NCI-H1092 (cell line): ENCODE data around the gene GSX2.
"Not testable (repeated sequence)": the region's sequence is repeated elsewhere in the genome, so short reads cannot be mapped to it uniquely, and the experiment has no call there.

Source experiments
- DNase-seq: peaks from one replicate; lab custom pipeline; 2025; lab: John Stamatoyannopoulos, UW

GSX2 gene

DNA sequence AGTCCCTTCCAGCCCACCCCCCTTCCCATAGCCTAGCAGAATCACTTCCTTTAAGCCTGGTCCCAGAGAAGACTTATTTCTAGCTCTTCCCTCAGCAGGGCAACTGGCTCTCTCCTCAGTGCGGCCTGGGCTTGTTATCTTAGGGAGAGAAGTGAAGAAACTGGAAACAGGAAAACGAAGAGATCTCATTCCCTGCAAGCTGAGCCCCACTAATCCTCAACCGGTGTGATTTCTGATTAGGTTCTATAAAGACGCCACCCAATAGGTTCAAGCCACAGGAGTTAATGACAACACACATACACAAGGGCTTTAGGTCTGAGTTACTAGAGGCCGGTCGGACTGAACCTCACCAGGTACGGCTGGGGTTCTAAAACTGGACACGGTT is 3.2 kb downstream of the GSX2 start:
- DNase-seq: no peak

DNA sequence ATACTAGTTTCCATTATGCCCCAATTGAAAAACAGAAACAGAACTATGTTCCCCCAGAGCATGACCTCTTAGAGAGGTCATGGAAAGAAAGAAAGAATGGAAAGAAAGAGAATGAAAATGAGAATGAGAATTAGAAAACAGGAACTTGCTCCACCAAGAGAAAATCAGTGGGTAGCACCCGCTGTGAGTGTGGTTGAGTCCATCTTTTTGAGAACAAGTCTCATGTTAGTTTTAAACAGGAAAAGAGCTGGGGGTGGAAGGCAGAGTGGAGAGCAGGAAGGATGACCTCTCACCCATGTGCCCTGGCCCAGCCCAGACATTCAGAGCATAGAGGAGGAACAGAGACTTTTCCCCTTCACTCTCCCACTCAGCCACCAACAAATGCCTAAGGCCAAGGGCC is 4.9 kb downstream of the GSX2 start:
- DNase-seq: no peak

DNA sequence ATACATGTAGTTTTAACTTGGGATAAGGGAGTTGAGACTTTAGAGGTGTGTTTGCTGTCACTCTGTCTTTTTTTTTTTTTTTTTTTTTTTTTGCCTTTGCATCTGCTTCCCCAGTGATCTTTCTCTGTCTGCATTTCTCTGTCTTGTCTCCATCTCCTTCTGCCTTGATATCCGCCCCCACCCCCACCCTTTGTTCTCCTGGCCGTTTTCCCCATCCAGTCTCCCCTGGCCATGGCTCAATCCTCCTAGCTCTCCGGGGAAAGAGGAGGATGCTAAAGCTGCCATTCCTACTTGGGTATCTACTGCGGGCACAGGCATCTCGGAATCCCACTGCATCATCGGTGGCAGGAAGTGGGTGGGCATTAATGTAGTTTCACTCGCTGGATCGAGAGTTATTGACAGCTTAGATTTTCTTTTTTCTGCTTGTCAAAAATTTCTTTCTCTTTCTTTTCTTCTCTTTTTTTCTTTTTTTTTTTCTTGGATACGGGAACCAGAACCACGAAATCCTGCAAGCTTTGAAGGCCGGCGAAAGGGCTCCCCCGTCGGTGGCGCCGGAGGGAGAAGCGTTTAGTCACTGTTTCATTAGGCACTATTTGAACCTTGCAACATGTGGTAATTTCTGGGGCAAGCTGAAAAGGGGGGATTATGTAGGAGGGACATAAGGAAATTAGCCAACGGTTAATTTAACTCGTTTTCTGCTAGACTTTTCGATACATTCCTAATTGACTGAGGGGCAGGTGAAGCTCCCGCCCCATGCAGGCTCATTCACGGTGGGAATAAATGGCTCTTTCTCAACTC is 8.2 kb downstream of the GSX2 start:
- DNase-seq: no peak

DNA sequence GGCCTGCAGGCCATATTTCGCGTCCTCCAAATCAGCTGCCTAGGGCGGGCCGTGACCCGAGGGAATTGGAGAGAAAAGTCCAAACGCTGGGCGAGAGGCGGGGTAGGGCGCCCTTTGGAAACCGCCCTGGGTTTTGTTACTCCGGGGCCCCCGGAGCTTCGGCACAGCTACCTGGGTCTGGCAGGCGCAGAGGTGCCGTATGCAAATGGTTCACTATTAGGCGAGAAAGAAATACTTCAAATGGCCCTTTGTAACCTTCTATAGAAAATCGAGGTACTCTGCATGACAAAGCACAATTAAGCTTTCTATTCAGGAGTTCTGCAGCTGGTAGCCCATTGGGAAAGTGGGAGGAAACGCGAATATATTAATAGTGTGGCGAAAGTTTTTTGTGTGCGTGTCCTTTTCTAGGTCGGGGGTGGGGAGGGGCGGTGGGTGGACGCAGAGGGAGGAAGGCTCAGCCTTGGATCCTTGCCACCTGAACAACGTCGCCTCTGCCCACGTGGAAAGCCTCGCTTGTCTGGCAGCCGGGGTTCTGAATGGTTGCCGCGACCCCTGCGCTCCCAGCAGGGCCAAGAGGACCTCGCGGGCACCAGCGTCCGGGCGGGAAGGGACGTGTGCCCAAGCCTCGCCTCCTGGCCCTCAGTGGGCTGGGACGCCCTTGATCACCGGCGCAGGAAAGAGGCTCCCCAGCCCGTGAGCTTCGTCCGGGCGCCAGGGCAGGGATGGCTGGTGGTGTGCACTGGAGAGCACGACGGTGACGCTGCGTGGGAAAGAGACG is 9.5 kb downstream of the GSX2 start:
- no peak for DNase-seq

DNA sequence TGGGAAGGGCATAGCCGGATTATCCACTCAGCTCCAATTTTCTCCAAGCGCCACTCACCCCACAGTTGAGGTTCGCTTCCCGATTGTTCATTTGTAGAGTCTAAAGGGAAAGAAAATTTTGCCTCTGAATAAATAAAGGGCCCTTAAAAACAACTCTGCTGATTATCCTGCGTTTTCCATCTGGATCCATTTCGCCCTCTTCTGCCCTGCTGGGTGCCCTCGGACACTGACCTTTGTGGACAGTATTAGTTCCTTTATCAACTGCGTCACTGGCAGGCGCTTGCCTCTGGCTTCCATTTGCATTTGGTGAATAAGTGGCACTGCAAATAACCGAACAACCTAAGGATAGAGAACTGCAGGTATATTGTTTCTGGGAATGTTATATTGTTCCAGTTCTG is 10.1 kb downstream of the GSX2 start:
- DNase-seq: no peak

DNA sequence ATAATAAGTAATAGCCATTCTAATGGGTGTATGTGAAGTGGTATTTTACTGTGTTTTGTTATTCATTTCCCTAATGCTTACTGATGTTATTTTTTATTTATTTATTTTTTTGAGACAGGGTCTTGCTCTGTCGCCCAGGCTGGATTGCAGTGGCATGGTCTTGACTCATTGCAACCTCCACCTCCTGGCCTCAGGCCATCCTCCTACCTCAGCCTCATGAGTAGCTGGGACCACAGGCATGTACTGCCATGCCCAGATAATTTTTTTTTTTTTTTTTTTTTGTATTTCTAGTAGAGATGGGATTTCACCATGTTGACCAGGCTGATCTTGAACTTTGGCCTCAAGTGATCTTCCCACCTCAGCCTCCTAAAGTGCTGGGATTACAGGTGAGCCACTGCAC is 13.2 kb downstream of the GSX2 start:
- not testable (repeated sequence) for DNase-seq

DNA sequence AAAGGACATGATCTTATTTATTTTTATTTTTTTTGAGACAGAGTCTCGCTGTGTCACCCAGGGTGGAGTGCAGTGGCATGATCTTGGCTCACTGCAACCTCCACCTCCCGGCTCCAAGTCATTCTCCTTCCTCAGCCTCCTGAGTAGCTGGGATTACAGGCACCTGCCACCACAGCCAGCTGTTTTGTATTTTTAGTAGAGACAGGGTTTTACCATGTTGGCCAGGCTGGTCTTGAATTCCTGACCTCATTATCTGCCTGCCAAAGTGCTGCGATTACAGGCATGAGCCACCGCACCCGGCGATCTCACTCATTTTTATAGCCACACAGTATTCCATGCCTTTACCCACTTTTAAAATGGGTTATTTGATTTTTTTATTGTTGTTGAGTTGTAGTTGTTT is 16.3 kb downstream of the GSX2 start:
- DNase-seq: not testable (repeated sequence)

DNA sequence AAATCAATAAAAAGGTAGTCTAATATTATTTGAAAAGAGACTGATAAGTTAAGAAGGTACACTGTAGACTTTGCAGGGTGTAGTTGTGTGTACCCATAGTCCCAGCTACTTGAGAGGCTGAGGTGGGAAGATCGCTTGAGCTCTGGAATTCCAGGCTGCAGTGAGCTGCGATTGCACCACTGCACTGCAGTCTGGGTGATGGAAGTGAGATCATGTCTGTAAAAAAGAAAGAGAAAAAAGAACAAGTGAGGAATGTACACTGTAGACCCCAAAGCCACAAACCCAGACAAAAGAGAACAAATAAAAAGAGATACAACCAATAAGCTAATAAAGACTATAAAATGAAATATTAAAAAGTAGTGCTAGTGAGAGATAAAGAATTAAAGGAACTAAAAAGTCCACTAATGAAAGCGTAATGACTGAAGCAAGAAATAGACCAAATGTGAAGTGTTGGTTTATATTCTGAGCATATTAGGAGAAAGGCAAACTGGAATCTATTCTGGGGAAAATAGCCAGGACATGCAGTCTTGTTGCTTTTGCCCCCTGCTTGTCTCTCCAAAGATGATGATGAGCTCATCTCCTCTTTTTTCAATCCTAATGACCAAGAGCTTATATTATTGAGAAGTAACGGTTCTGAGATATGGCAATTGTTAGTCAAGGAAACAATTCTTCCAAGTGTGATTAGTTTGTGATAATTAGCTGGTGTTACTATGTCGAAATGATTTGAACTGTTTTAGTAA is 19.1 kb downstream of the GSX2 start:
- DNase-seq: no peak

DNA sequence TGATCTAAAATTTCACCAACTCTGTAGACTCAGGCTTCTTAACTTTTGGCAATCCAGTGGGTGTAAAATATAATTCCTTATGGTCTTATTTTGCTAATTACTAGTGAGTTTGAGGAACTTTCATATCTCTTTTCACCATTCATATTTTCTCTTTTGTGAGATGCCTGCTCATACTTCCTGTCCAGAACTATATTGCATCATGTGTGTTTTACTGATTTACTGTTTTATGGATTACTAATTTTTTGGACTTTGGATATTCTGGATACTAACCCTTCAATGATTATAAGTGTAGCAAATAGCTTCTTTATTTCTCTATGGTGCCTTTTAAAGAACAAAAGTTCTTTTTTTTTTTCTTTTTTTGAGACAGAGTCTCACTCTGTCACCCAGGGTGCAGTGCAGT is 20.6 kb downstream of the GSX2 start:
- DNase-seq: no peak

DNA sequence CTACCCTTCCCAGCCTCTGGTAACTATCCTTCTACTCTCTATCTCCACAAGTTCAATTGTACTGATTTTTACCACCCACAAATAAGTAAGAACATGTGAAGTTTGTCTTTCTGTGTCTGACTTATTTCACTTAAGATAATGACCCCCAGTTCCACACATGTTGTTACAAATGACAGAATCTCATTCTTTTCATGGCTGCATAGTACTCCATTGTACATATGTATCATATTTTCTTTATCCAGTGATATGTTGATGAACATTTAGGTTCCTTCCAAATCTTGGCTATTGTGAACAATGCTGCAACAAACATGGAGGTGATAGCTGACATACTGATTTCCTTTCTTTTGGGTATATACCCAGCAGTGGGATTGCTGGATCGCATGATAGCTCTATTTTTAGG is 27.7 kb downstream of the GSX2 start:
- no peak for DNase-seq

DNA sequence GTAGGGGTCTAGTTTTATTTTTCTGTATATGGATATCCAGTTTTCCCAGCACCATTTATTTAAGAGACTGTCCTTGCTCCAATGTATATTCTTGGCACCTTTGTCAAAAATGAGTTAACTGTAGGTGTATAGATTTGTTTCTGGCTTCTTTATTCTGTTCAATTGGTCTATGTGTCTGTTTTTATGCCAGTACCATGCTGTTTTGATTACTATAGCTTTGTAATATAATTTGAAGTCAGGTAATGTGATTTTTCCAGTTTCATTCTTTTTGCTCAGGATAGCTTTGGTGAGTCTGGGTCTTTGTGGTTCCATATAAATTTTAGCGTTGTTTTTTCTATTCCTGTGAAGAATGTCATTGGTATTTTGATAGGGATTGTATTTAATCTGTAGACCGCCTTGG is 28.7 kb downstream of the GSX2 start:
- DNase-seq: not testable (repeated sequence)

DNA sequence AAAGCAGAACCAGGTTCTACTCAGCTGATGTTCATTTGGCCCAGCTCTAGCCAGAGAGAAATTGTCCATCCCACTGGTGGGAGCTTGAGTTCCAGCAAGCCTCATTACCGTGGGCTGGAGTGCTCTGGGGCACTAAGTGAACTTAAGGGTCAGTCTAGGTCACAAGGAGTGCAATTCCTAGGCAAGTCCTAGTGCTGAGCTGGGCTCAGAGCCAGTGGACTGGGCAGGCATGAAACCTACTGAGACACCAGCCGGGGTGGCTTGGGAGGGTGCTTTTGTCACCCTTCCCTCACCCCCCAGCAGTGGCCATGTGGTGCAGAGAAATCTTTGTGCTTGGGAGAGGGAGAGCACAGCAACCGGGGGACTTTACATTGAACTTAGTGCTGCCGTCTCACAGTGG is 39.4 kb downstream of the GSX2 start:
- no peak for DNase-seq

DNA sequence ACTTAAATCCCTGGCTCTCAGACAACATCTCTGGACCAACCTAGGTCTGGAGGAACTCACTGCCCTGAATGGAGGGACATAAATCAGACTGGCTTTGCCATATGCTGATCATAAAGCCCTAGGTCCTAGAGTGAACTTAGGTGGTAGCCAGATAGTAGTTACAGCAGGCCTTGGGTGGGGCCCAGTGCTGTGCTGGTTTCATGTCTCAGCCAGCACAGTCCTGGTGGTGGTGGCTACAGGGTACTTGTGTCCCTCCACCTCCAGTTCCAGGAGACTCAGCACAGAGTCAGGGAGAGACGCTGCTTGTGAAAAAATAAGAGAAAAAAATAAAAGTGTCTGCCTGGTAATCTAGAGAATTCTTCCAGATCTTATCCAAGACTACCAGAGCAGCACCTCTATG is 40.3 kb downstream of the GSX2 start:
- DNase-seq: no peak

DNA sequence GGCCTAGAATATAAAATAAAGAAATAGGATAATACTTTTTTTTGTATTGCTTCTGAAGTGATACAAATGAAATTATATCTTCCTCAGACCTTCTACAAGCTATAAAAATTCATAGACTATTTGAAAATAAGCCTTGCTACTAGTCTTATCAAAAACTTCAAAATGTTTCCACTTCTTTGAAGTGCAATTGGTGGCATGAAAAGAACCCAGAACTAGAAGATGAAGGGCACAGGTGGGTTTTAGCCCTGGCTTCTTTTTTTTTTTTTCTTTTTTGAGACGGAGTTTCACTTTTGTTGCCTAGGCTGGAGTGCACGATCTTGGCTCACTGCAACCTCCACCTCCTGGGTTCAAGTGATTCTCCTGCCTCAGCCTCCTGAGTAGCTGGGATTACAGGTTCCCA is 44.2 kb downstream of the GSX2 start:
- no peak for DNase-seq

DNA sequence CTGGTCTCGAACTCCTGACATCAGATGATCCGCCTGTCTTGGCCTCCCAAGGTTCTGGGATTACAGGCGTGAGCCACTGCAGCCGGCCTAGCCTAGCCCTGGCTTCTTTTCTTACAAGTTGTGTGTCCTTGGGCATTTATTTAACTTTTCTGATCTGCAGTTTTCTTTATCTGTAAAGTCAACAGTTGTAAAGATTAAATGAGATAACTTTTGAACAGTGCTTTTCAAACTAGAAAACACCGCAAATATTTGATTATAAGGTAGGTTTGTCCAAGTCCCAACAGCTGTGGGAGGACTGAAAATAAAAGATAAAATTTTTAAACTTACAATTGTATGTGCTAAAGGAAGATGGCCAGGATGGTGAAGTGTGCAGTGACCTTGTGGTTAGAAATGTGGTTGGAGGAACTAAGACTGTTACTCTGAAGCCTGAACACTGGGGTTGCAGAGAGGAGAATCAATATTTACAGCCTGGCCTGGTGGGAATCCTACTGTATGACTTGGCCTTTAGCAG is 44.8 kb downstream of the GSX2 start:
- no peak for DNase-seq

DNA sequence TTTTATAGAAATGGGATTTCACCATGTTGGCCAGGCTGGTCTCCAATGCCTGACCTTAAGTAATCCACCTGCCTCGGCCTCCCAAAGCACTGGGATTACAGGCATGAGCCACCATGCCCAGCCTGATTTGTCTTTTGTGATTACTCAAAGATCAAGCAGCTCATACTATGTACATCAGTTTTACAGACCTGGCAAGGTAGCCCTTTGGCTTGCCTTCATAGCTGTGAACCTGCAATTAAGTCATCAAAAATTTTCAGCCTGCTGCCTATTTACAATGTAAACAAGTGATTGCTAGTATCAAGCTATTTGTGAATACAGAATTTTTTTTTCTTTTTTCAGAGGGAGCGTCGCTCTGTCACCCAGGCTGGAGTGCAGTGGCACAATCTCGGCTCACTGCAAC is 46.2 kb downstream of the GSX2 start:
- DNase-seq: no peak

DNA sequence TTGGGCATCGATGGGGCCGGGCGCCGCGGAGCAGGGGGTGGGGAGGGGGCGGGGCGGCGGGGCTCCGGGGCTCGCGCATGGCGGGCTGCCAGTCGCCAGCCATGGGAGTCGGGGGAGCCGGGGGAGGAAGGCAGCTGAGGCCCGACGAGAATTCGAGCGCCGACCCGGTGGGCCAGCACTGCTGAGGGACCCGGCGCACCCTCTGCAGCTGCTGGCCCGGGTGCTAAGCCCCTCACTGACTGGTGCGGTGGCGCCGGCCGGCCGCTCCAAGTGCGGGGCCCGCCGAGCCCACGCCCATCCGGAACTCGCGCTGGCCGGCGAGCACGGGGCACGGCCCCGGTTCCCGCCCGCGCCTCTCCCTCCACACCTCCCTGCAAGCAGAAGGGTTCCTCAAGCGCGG is 49.4 kb downstream of the GSX2 start:
- DNase-seq: no peak
